A549 (cell line): ENCODE measurements around the gene ANKRD6. TPM values are rescaled to one million over a fixed set of nuclear protein-coding genes. Genes with fewer than 3 reads are reported as not detected.

Experiments used
- ATAC-seq, 2 experiments: fragments of 200-7000 bp in 1 of 2; fragments of >200 bp in 1 of 2; cut with Nextera tagmentation in 1 of 2; cut with Tn5 transposase in 1 of 2; 3 replicates each; pipeline versions ENCODE4 v1.8.0 to v1.9.1; 2018 to 2020; ENCODE audit warnings: mild to moderate bottlenecking in 1 of 2, moderate library complexity in 1 of 2
- CTCF ChIA-PET: fragments of 300-600 bp; sonication (Branson Sonifier 250); formaldehyde crosslinking; extraction: SDS; loops from one replicate; lab custom pipeline; 2021; ENCODE audit warnings: antibody characterized with exemption, inconsistent platforms; lab: Yijun Ruan, JAX
- POLR2A ChIA-PET: fragments of 350-600 bp; formaldehyde crosslinking; extraction: SDS; loops from one replicate; lab custom pipeline; 2021; ENCODE audit warnings: antibody characterized with exemption, inconsistent platforms; lab: Yijun Ruan, JAX
- DNase-seq, 2 experiments: peaks; one replicate each; pipeline versions ENCODE4 v3.0.0 to v3.0.0-alpha.2; 2011 to 2016; ENCODE audit warnings: low read depth in 1 of 2, low spot score in 1 of 2
- FAIRE-seq: peaks from 2 replicates; lab custom pipeline; 2011; peaks lifted over from hg19 to GRCh38; lab: Jason Lieb, UNC
- H3K27ac ChIP-seq, 2 experiments: fragments of >200 bp; sonication (Bioruptor Twin); formaldehyde crosslinking; 3 replicates each; pipeline ENCODE4 v1.5.1; 2016 to 2017
- H3K4me1 ChIP-seq: fragments of >200 bp; sonication (Bioruptor Twin); formaldehyde crosslinking; 3 replicates; pipeline ENCODE4 v1.6.1; 2016
- H3K4me2 ChIP-seq: fragments of >200 bp; sonication (Bioruptor Twin); formaldehyde crosslinking; 3 replicates; pipeline ENCODE4 v1.6.1; 2016
- H3K4me3 ChIP-seq: fragments of >200 bp; sonication (Bioruptor Twin); formaldehyde crosslinking; 3 replicates; pipeline ENCODE4 v1.5.1; 2016
- H3K9me3 ChIP-seq: fragments of >200 bp; sonication (Bioruptor Twin); formaldehyde crosslinking; 3 replicates; pipeline ENCODE4 v1.6.1; 2016
- CBX2 ChIP-seq: fragments of 200-600 bp; sonication (generic); IDR thresholded peaks from 2 replicates; pipeline ENCODE4 v1.6.1; 2016; ENCODE audit warnings: low read depth, mild to moderate bottlenecking, borderline replicate concordance
- CEBPB ChIP-seq, 2 experiments: fragments of >200 bp in 1 of 2; sonication (Bioruptor Twin) in 1 of 2; formaldehyde crosslinking in 1 of 2; IDR thresholded peaks; 2 replicates each; pipeline ENCODE4 v1.6.1; 2012 to 2016
- CHD2 ChIP-seq: fragments of 150-350 bp; IDR thresholded peaks from 2 replicates; pipeline ENCODE4 v1.6.1; 2014; ENCODE audit warnings: low read length; ENCODE audit not compliant: partially characterized antibody
- CHD4 ChIP-seq: fragments of 200-600 bp; sonication (generic); IDR thresholded peaks from 2 replicates; pipeline ENCODE4 v1.6.1; 2016; ENCODE audit warnings: antibody characterized with exemption, mild to moderate bottlenecking, borderline replicate concordance
- EHF ChIP-seq: fragments of 250-450 bp; sonication (Bioruptor Pico); IDR thresholded peaks from 2 replicates; pipeline ENCODE4 v1.5.0; 2020; ENCODE audit warnings: mild to moderate bottlenecking
- EHMT2 ChIP-seq: fragments of 200-600 bp; sonication (generic); IDR thresholded peaks from 2 replicates; pipeline ENCODE4 v1.6.1; 2016; ENCODE audit warnings: antibody characterized with exemption, low read depth, mild to moderate bottlenecking, moderate library complexity
- FOSB ChIP-seq: fragments of 250-450 bp; sonication (Bioruptor Pico); IDR thresholded peaks from 2 replicates; pipeline ENCODE4 v1.5.0; 2020; ENCODE audit warnings: mild to moderate bottlenecking, moderate library complexity
- FOXS1 ChIP-seq: fragments of 250-450 bp; sonication (Bioruptor Pico); IDR thresholded peaks from 2 replicates; pipeline ENCODE4 v1.5.0; 2020; ENCODE audit warnings: mild to moderate bottlenecking, moderate library complexity
- GATA3 ChIP-seq: IDR thresholded peaks from 2 replicates; pipeline ENCODE4 v1.6.1; 2012; ENCODE audit warnings: borderline replicate concordance
- HOXA7 ChIP-seq: fragments of 250-450 bp; sonication (Bioruptor Pico); IDR thresholded peaks from 2 replicates; pipeline ENCODE4 v1.5.0; 2020; ENCODE audit warnings: mild to moderate bottlenecking, moderate library complexity
- HOXB5 ChIP-seq: fragments of 250-450 bp; sonication (Bioruptor Pico); IDR thresholded peaks from 2 replicates; pipeline ENCODE4 v1.5.0; 2020; ENCODE audit warnings: mild to moderate bottlenecking, moderate library complexity
- JUN ChIP-seq, 2 experiments: fragments of >200 bp; sonication (Bioruptor Twin); formaldehyde crosslinking; IDR thresholded peaks; 2 replicates in 1 of 2; 3 replicates in 1 of 2; pipeline ENCODE4 v1.6.1; 2016 to 2017
- JUNB ChIP-seq: fragments of >200 bp; sonication (Bioruptor Twin); formaldehyde crosslinking; IDR thresholded peaks from 2 replicates; pipeline ENCODE4 v1.6.1; 2016
- KDM1A ChIP-seq: fragments of 200-600 bp; sonication (generic); IDR thresholded peaks from 2 replicates; pipeline ENCODE4 v1.6.1; 2016; ENCODE audit warnings: low read depth, mild to moderate bottlenecking
- MAFK ChIP-seq: fragments of 450-650 bp; IDR thresholded peaks from 2 replicates; pipeline ENCODE4 v1.6.1; 2014; ENCODE audit not compliant: partially characterized antibody
- MYC ChIP-seq: IDR thresholded peaks from 2 replicates; pipeline ENCODE4 v1.6.1; 2012; ENCODE audit warnings: mild to moderate bottlenecking, inconsistent platforms, low read length, improper control_type of control experiment, borderline replicate concordance
- POLR2A ChIP-seq: IDR thresholded peaks from 2 replicates; pipeline ENCODE4 v1.6.1; 2012; ENCODE audit warnings: mild to moderate bottlenecking, low read length
- POLR2AphosphoS2 ChIP-seq: conservative IDR thresholded peaks from 2 replicates; pipeline ENCODE4 v1.6.1; 2012; ENCODE audit warnings: low read length, improper control_type of control experiment, inconsistent platforms
- RAD21 ChIP-seq, 2 experiments: fragments of >200 bp in 1 of 2; sonication (Bioruptor Twin) in 1 of 2; formaldehyde crosslinking in 1 of 2; IDR thresholded peaks in 1 of 2; conservative IDR thresholded peaks in 1 of 2; 2 replicates in 1 of 2; 3 replicates in 1 of 2; pipeline ENCODE4 v1.6.1; 2012 to 2018; ENCODE audit warnings: inconsistent platforms in 1 of 2
- RCOR1 ChIP-seq: fragments of 150-350 bp; IDR thresholded peaks from 2 replicates; pipeline ENCODE4 v1.6.1; 2014; ENCODE audit warnings: antibody characterized with exemption, low read length, low read depth
- SMC3 ChIP-seq: fragments of >200 bp; sonication (Bioruptor Twin); formaldehyde crosslinking; IDR thresholded peaks from 3 replicates; pipeline ENCODE4 v1.6.1; 2018; ENCODE audit warnings: inconsistent platforms
- SREBF2 ChIP-seq: fragments of 450-650 bp; IDR thresholded peaks from 2 replicates; pipeline ENCODE4 v1.6.1; 2014; ENCODE audit warnings: mild to moderate bottlenecking, moderate library complexity
- TP53 ChIP-seq: fragments of 250-450 bp; sonication (Bioruptor Pico); IDR thresholded peaks from 2 replicates; pipeline ENCODE4 v1.5.0; 2021; ENCODE audit warnings: mild to moderate bottlenecking, moderate library complexity
- ZC3H11A ChIP-seq: fragments of 450-650 bp; IDR thresholded peaks from 2 replicates; pipeline ENCODE4 v1.6.1; 2014; ENCODE audit warnings: antibody characterized with exemption, mild to moderate bottlenecking
- ZSCAN20 ChIP-seq: fragments of 250-450 bp; sonication (Bioruptor Pico); IDR thresholded peaks from 2 replicates; pipeline ENCODE4 v1.8.0; 2022; ENCODE audit warnings: mild to moderate bottlenecking, moderate library complexity
- WGBS: methylation state at CpG from one replicate; pipeline ENCODE4 v1.1.6; 2017; ENCODE audit errors: missing lambda C conversion rate; 5-methylcytosine and 5-hydroxymethylcytosine counted together
- polyA plus RNA-seq, 4 experiments: library from polyadenylated mRNA; depleted of rRNA in 3 of 4; stranded (reverse); fragments of >200 nt; fragmentation: RNase III in 1 of 4; extraction: RNeasy Plus Mini Kit Qiagen cat#74134 plus additional on column Dnase treatment in 1 of 4; gene quantifications; 2 replicates in 3 of 4; 3 replicates in 1 of 4; pipeline ENCODE4 v1.2.3, GENCODE V29; 2011 to 2017
- TF ChIP-seq, protein P1 (sequence below): fragments of 150-350 bp; IDR thresholded peaks from 2 replicates; pipeline ENCODE4 v1.6.1; 2014; ENCODE audit warnings: low read depth, mild to moderate bottlenecking, low read length
- TF ChIP-seq, protein P2 (sequence below): fragments of 250-450 bp; sonication (Bioruptor Pico); IDR thresholded peaks from 2 replicates; pipeline ENCODE4 v1.5.0; 2020; ENCODE audit warnings: low read depth, mild to moderate bottlenecking, moderate library complexity
- TF ChIP-seq, protein P3 (sequence below): IDR thresholded peaks from 2 replicates; pipeline ENCODE4 v1.6.1; 2012; ENCODE audit warnings: low read depth, borderline replicate concordance
- TF ChIP-seq, protein P4 (sequence below): fragments of >200 bp; sonication (Bioruptor Twin); formaldehyde crosslinking; IDR thresholded peaks from 3 replicates; pipeline ENCODE4 v1.6.1; 2016
- TF ChIP-seq, protein P5 (sequence below): IDR thresholded peaks from 2 replicates; pipeline ENCODE4 v1.6.1; 2012

ANKRD6 gene
- polyA plus RNA-seq, 2 of the 4 experiments (the other 2 are of a cell fraction): 2.2 to 3.6 TPM

DNA sequence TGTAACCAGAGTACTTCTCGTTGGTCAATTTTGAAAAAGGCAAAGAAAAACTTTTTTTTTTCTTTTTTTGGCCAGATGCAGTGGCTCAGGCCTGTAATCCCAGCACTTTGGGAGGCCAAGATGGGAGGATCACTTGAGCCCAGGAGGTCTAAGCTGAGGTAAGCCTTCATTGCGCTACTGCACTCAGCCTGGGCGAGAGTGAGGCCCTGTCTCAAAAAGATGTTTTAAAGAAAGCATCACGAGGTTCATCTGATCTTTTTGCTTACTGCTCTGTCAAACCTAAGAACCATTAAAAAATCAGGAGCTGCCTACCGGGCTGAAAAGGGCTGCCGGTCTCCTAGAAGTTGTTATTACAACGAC, 205.0 kb downstream of the ANKRD6 start:
- TF ChIP-seq MYC (no peak), KDM1A (no peak), SMC3 (no peak), EHF (CRISPR knock-in tag) (no peak), FOXS1 (no peak), RCOR1 (no peak), RAD21 (conservative IDR thresholded peaks at IDR 0.05 in 1 of 2, IDR thresholded peaks at IDR 0.05 in 1 of 2) (no peak), SREBF2 (no peak), EHMT2 (no peak), CBX2 (no peak), POLR2AphosphoS2 (no peak), JUNB (no peak), HOXB5 (CRISPR knock-in tag) (no peak), CHD2 (no peak), HOXA7 (CRISPR knock-in tag) (no peak), ZSCAN20 (CRISPR knock-in tag) (no peak), FOSB (CRISPR knock-in tag) (no peak), ZC3H11A (no peak)
- TF ChIP-seq, protein P1, sequence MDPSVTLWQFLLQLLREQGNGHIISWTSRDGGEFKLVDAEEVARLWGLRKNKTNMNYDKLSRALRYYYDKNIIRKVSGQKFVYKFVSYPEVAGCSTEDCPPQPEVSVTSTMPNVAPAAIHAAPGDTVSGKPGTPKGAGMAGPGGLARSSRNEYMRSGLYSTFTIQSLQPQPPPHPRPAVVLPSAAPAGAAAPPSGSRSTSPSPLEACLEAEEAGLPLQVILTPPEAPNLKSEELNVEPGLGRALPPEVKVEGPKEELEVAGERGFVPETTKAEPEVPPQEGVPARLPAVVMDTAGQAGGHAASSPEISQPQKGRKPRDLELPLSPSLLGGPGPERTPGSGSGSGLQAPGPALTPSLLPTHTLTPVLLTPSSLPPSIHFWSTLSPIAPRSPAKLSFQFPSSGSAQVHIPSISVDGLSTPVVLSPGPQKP: no peak
- TF ChIP-seq, protein P2, sequence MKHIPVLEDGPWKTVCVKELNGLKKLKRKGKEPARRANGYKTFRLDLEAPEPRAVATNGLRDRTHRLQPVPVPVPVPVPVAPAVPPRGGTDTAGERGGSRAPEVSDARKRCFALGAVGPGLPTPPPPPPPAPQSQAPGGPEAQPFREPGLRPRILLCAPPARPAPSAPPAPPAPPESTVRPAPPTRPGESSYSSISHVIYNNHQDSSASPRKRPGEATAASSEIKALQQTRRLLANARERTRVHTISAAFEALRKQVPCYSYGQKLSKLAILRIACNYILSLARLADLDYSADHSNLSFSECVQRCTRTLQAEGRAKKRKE: no peak
- Histone ChIP-seq H3K4me2 (peak overlapping the region; percentile 82), H3K4me3 (peak overlapping the region; percentile 69), H3K9me3 (no peaks in the 10 kb centered on the region), H3K27ac (peak overlapping the region; percentile 86 to 99), H3K4me1 (peaks cover 9% of the 10 kb centered on the region; the same call in 2 of the 3 replicates)
- ATAC-seq: peak; percentile 35; a peak in 3 of 6 replicates
- CTCF ChIA-PET: no interaction called here
- under 1% methylated on average over 7 of the region's 7 CpGs for WGBS
- FAIRE-seq: no peak
- POLR2A ChIA-PET: interaction anchor here (1.0 to 1.4 kb wide), 3 partner anchors 22 to 340 kb away, joined by 3 read pairs; no protein-coding TSS in a partner anchor
- peak in 1 of 2 experiments; percentile 3 for DNase-seq

DNA sequence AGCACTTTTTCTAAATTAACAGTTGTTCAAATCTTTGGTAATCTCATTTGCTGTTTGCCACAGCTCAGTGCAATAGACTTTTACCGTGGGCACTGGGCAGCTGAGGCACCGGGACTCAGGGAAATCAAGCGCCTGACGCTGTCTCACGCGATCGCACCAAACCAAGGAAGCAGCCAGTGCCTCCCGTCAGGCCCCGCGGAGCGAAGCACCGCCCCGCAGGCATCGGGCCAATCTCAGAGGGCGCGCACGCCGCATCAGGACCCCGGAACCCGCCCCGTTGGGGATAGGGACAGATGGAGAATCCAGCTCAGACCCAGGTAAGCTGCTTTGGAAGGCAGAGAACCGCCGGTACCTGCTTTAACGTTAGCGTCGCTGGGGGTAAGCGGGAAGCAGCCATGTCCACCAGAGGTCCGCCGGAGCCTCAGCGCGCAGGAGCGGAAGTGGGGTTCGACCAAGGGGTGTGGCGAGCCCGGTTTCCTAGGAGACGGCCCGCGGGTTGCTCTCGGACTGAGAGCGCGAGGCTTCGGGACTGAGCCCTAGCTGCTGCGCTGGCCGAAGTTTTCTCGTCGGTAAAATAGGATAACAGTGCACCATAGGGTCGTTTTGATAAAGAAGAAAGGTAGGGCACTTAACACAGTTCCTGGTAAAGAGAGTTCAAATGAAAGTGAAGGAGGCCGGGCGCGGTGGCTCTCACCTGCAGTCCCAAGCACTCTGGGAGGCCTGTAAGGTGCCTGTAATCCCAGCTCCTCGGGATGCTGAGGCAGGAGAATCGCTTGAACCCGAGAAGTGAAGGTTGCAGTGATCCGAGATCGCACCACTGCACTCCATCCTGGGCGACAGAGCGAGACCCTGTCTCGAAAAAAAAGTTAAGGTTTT, 205.6 kb downstream of the ANKRD6 start, which contains the start of gene LYRM2:
Gene LYRM2 (minus strand): TSS at position 428 of the 876 bp plus-strand sequence. CDS start 31 bp downstream, at position 397.
- POLR2A ChIA-PET: interaction anchor here (0.6 to 1.4 kb wide), 7 partner anchors 9 to 341 kb away, joined by 3 to 4 read pairs (median 3); partner anchors contain the start of gene CASP8AP2
- ATAC-seq (peak; percentile 99), FAIRE-seq (no peak), DNase-seq (peak; percentile 70 to 87)
- WGBS: 2% methylated on average over 32 of the region's 58 CpGs
- Histone ChIP-seq H3K4me2 (peak within 1 kb of the TSS; percentile 87), H3K27ac (peak within 1 kb of the TSS; percentile 86 to 99), H3K4me3 (peak within 1 kb of the TSS; percentile 69), H3K4me1 (peaks cover 9% of the 10 kb centered on the region; the same call in 2 of the 3 replicates), H3K9me3 (no peaks in the 10 kb centered on the region)
- CTCF ChIA-PET: interaction anchor here (0.8 kb wide), 1 partner anchor 40 kb away, joined by 3 read pairs; no protein-coding TSS in a partner anchor
- TF ChIP-seq CEBPB (IDR thresholded peaks at IDR 0.05): no peak
- TF ChIP-seq, protein P3, sequence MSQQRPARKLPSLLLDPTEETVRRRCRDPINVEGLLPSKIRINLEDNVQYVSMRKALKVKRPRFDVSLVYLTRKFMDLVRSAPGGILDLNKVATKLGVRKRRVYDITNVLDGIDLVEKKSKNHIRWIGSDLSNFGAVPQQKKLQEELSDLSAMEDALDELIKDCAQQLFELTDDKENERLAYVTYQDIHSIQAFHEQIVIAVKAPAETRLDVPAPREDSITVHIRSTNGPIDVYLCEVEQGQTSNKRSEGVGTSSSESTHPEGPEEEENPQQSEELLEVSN: 0 out of 2 replicates have a peak, but pooled peaks have one; percentile 1
- TF ChIP-seq GATA3: no peak
- peak; percentile 34 for TF ChIP-seq MAFK
- TF ChIP-seq CHD4: no peak
- TF ChIP-seq, protein P4, sequence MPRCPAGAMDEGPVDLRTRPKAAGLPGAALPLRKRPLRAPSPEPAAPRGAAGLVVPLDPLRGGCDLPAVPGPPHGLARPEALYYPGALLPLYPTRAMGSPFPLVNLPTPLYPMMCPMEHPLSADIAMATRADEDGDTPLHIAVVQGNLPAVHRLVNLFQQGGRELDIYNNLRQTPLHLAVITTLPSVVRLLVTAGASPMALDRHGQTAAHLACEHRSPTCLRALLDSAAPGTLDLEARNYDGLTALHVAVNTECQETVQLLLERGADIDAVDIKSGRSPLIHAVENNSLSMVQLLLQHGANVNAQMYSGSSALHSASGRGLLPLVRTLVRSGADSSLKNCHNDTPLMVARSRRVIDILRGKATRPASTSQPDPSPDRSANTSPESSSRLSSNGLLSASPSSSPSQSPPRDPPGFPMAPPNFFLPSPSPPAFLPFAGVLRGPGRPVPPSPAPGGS: peak; percentile 54; the same call in 2 of the 3 replicates
- peak; percentile 50 for TF ChIP-seq POLR2A
- peak; percentile 82 for TF ChIP-seq JUN (IDR thresholded peaks at IDR 0.05)
- TF ChIP-seq TP53 (CRISPR knock-in tag): no peak
- TF ChIP-seq, protein P5, sequence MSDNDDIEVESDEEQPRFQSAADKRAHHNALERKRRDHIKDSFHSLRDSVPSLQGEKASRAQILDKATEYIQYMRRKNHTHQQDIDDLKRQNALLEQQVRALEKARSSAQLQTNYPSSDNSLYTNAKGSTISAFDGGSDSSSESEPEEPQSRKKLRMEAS: peak; percentile 54
